ENCODE results near the gene MED26.

MED26 gene

DNA sequence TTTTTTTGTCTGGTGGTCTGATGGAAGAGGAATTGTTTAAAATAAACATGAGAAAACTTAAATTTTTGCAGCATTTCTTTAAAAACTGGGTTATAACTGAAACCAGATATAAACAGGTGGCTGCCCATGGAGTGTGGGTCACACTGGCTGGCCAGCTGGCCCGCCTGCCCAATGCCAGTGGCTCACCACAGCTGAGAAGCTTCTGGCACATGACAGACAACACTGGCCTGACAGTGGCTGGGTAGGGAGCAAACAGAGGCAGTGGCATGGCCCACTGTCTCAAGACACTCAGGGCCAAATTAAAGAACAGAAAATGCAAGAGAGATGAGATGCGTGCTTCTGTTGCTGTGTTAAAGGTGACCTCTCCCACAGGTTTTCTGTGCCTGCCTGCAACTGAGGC, 52.7 kb downstream of the MED26 start:
- Histone ChIP-seq H3K27ac (no peak overlapping the region), H3K4me1 (ENCODE audit: control insufficient read depth in 1 of 2, insufficient read depth in 1 of 2, low read depth in 1 of 2, low read length in 1 of 2) (peaks cover 32 to 37% of the 10 kb centered on the region in 2 experiments), H3K36me3 (peaks cover 52% of the 10 kb centered on the region), H3K9me3 (no peaks in the 10 kb centered on the region), H3K27me3 (no peaks in the 10 kb centered on the region), H3K4me3 (ENCODE audit: low read depth in 1 of 2, low read length in 1 of 2) (no peak overlapping the region)
- TF ChIP-seq, protein P1, sequence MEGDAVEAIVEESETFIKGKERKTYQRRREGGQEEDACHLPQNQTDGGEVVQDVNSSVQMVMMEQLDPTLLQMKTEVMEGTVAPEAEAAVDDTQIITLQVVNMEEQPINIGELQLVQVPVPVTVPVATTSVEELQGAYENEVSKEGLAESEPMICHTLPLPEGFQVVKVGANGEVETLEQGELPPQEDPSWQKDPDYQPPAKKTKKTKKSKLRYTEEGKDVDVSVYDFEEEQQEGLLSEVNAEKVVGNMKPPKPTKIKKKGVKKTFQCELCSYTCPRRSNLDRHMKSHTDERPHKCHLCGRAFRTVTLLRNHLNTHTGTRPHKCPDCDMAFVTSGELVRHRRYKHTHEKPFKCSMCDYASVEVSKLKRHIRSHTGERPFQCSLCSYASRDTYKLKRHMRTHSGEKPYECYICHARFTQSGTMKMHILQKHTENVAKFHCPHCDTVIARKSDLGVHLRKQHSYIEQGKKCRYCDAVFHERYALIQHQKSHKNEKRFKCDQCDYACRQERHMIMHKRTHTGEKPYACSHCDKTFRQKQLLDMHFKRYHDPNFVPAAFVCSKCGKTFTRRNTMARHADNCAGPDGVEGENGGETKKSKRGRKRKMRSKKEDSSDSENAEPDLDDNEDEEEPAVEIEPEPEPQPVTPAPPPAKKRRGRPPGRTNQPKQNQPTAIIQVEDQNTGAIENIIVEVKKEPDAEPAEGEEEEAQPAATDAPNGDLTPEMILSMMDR (IDR thresholded peaks at IDR 0.05): no peak

DNA sequence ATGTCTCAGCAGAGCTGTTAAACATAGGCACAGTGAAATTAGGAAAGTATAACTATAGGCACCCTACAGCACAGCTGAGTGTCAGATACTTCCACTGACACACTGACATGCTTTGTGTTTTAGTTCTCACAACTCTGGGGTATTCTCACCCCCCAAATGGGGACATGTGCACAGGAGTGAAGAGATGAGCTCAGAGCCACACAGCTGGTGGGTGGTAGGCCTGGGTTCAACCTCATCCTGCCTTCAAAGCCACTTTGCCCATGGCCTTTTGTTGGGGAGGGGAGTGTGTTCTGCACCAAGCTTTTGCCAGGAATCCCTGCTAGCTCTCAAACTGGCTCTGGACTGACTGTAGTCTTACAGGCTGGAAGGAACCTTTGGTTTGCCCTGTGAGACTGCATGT, 54.1 kb downstream of the MED26 start:
- Histone ChIP-seq H3K27me3 (no peaks in the 10 kb centered on the region), H3K9me3 (no peaks in the 10 kb centered on the region), H3K4me1 (ENCODE audit: control insufficient read depth in 1 of 2, insufficient read depth in 1 of 2, low read depth in 1 of 2, low read length in 1 of 2) (peaks cover 29 to 37% of the 10 kb centered on the region in 2 experiments), H3K27ac (peak overlapping the region; percentile 92), H3K4me3 (ENCODE audit: low read depth in 1 of 2, low read length in 1 of 2) (no peak overlapping the region), H3K36me3 (peaks cover 66% of the 10 kb centered on the region)
- TF ChIP-seq, protein P1 (IDR thresholded peaks at IDR 0.05): no peak

DNA sequence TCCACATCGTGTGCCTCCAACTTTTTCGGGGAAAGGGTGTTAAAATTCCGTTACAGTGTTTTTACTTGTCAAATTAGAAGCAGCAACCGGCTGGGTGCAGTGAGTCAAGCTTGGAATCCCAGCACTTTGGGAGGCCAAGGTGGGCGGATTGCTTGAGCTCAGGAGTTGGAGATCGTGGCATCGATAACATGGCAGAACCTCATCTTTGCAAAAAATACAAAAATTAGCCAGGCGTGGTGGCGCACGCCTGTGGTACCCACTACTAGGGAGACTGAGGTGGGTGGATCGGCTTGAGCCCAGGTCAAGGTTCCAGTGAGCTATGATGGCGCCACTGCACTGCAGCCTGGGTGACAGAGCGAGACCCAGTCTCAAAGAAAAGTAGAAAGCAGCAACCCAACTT, 54.7 kb downstream of the MED26 start:
- Histone ChIP-seq H3K27me3 (no peaks in the 10 kb centered on the region), H3K4me1 (ENCODE audit: control insufficient read depth in 1 of 2, insufficient read depth in 1 of 2, low read depth in 1 of 2, low read length in 1 of 2) (peaks cover 29 to 37% of the 10 kb centered on the region in 2 experiments), H3K9me3 (no peaks in the 10 kb centered on the region), H3K4me3 (ENCODE audit: low read depth in 1 of 2, low read length in 1 of 2) (peak overlapping the region; percentile 88 to 92), H3K36me3 (peaks cover 65% of the 10 kb centered on the region), H3K27ac (peak overlapping the region; percentile 92)
- TF ChIP-seq, protein P1 (IDR thresholded peaks at IDR 0.05): no peak

DNA sequence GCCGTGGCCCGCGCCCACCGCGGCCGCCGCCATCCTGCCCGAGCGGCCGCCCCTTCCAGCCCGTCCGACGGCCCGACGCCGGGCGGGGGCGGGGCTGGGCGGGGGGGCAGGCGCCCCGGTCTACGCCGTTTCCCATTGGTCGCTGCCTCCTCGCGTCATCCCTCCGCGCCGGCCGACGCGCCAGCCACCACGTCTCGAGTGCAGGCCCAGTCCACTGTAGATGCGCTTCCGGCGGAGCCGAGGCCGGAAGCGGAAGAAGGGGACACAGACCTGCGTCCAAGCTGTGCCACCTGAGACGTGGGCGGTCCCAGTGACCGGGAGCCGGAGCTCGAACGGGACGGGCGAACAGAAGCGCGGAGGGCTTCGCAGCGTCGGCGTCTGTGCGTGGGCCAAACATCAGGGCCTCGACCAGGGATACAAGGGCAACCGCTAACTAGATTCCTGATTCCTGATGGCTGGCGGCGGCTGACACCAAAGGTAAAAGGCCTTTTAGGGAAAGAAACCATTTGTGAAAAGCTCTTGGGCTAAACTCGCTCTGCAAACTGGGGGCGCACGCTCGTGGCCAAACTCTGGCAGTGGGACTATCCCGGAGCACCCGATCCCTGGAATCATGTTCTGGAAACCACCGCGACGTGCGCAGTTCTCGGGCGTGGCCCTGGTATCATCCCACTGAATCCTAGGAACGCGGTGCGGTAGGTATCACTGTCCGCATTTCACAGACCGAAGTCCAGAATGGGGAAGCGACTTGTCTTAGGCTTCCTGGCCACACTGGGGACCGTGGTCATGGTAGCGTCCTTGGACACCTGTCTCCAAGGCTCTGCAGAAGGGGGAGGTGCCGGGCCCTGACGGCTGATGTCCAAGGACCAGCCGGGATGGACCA, 55.4 kb downstream of the MED26 start, which contains the start of gene SLC35E1:
TSS of gene SLC35E1 (minus strand) at position 84 of the 880 bp plus-strand sequence. CDS start at position 33, 51 bp downstream.
- TF ChIP-seq, protein P1 (IDR thresholded peaks at IDR 0.05): no peak
- no peaks in the 10 kb centered on the region for H3K9me3 ChIP-seq
- H3K4me1 ChIP-seq (ENCODE audit: control insufficient read depth in 1 of 2, insufficient read depth in 1 of 2, low read depth in 1 of 2, low read length in 1 of 2): peaks cover 29 to 37% of the 10 kb centered on the region in 2 experiments
- peak within 1 kb of the TSS; percentile 92 for H3K27ac ChIP-seq
- peaks cover 65% of the 10 kb centered on the region for H3K36me3 ChIP-seq
- H3K4me3 ChIP-seq (ENCODE audit: low read depth in 1 of 2, low read length in 1 of 2): peak within 1 kb of the TSS; percentile 88 to 92
- no peaks in the 10 kb centered on the region for H3K27me3 ChIP-seq

DNA sequence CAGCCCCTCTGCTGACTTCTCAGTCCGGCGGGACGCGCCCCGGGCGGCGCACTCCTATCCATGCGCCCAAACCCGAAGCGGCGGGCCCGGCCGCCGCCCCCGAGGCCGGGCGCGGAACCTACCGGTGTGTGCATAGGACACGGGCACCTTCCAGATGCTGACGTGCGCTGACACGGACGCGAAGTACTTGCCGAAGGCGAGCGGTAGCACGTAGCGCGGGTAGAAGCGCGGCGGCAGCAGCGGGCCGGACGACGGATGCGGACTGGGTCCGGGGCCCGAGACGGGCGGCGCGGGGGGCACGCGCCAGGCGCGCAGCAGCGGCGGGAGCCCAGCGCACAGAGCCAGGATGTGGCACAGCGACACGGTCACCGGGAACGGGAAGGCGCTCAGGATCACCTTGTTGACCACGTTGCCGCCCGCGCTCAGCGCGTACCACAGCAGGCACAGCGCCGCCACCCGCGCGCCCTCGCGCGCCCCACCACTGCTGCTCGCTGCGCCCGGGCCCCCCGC, 56.1 kb downstream of the MED26 start:
- Histone ChIP-seq H3K27ac (peak overlapping the region; percentile 92), H3K4me1 (ENCODE audit: control insufficient read depth in 1 of 2, insufficient read depth in 1 of 2, low read depth in 1 of 2, low read length in 1 of 2) (peaks cover 29 to 37% of the 10 kb centered on the region in 2 experiments), H3K27me3 (no peaks in the 10 kb centered on the region), H3K4me3 (ENCODE audit: low read depth in 1 of 2, low read length in 1 of 2) (peak overlapping the region; percentile 88 to 92), H3K36me3 (peaks cover 59% of the 10 kb centered on the region), H3K9me3 (no peaks in the 10 kb centered on the region)
- TF ChIP-seq, protein P1 (IDR thresholded peaks at IDR 0.05): no peak

Data from neutrophil (primary cell).